Measurements from ENCODE around the gene DCK. TPM values are rescaled to one million over a fixed set of nuclear protein-coding genes. Genes with fewer than 3 reads are reported as not detected.

Gene DCK
- total RNA-seq, 2 experiments from 2014 or later = 90.1 to 146 TPM

DNA sequence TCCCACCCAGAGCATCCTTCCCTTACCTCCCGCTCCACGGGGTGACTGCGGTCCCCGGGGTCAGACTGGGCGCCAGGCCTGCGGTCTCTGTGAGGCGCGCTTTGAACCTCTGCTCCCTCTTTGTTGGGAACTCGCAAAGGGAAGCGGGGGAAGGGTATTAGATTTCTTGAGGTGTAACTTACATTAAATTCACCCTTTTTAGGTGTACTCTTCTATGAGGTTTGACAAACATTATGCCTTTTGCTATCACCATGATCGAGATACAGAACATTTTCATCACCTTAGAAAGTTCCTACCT, 569 bp downstream of the DCK start:
- peak overlapping the region; percentile 91 for H3K4me2 ChIP-seq (ENCODE audit: low read length)
- no peaks in the 10 kb centered on the region for H3K9me2 ChIP-seq (ENCODE audit: insufficient read depth, low read length)
- intact Hi-C loops (cut with micrococcal nuclease; ENCODE audit: unreplicated experiment) = loop anchor here (2.0 to 5.0 kb wide), 2 partner anchors 287 to 315 kb away; no protein-coding TSS in a partner anchor
- ChIA-PET POLR2A (interaction anchor here (0.6 to 6.1 kb wide), 29 partner anchors 10 to 344 kb away, joined by 3 to 108 read pairs (median 5); partner anchors contain the start of genes JCHAIN and MOB1B), CTCF (ENCODE audit: unreplicated experiment) (interaction anchor here (0.6 to 1.5 kb wide), 3 partner anchors 10 to 387 kb away, joined by 3 to 4 read pairs (median 3); no protein-coding TSS in a partner anchor)
- BruUV-seq (replicated peaks) = no TSS peak
- H2AFZ ChIP-seq (ENCODE audit: low read length) = peak overlapping the region; percentile 89; the same call in 1 of the 2 replicates
- H4K20me1 ChIP-seq (ENCODE audit: insufficient read depth, low read length) = peaks cover 15% of the 10 kb centered on the region
- peaks cover 7% of the 10 kb centered on the region; the same call in 1 of the 2 replicates for H3K9me3 ChIP-seq (ENCODE audit: low read length)
- peaks cover 52% of the 10 kb centered on the region for H3K36me3 ChIP-seq (ENCODE audit: insufficient read depth, low read length)
- TF ChIP-seq, protein P1, sequence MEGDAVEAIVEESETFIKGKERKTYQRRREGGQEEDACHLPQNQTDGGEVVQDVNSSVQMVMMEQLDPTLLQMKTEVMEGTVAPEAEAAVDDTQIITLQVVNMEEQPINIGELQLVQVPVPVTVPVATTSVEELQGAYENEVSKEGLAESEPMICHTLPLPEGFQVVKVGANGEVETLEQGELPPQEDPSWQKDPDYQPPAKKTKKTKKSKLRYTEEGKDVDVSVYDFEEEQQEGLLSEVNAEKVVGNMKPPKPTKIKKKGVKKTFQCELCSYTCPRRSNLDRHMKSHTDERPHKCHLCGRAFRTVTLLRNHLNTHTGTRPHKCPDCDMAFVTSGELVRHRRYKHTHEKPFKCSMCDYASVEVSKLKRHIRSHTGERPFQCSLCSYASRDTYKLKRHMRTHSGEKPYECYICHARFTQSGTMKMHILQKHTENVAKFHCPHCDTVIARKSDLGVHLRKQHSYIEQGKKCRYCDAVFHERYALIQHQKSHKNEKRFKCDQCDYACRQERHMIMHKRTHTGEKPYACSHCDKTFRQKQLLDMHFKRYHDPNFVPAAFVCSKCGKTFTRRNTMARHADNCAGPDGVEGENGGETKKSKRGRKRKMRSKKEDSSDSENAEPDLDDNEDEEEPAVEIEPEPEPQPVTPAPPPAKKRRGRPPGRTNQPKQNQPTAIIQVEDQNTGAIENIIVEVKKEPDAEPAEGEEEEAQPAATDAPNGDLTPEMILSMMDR (conservative IDR thresholded peaks at IDR 0.05; ENCODE audit: low read length) = no peak
- no peak for TF ChIP-seq EZH2phosphoT487 (IDR thresholded peaks at IDR 0.05; ENCODE audit: borderline replicate concordance, low read depth, low read length)
- H3K27ac ChIP-seq (ENCODE audit: low read depth, low read length, poor library complexity, severe bottlenecking) = peak overlapping the region; percentile 94
- peaks cover 35% of the 10 kb centered on the region for H3K4me1 ChIP-seq (ENCODE audit: insufficient read depth, low read length, poor library complexity, severe bottlenecking)
- peak overlapping the region; percentile 92 for H3K4me3 ChIP-seq (ENCODE audit: low read depth, low read length, poor library complexity, severe bottlenecking)
- H3K79me2 ChIP-seq (ENCODE audit: insufficient read depth, low read depth, low read length) = peaks cover 71% of the 10 kb centered on the region
- DNase-seq (ENCODE audit: low spot score) = no peak

DNA sequence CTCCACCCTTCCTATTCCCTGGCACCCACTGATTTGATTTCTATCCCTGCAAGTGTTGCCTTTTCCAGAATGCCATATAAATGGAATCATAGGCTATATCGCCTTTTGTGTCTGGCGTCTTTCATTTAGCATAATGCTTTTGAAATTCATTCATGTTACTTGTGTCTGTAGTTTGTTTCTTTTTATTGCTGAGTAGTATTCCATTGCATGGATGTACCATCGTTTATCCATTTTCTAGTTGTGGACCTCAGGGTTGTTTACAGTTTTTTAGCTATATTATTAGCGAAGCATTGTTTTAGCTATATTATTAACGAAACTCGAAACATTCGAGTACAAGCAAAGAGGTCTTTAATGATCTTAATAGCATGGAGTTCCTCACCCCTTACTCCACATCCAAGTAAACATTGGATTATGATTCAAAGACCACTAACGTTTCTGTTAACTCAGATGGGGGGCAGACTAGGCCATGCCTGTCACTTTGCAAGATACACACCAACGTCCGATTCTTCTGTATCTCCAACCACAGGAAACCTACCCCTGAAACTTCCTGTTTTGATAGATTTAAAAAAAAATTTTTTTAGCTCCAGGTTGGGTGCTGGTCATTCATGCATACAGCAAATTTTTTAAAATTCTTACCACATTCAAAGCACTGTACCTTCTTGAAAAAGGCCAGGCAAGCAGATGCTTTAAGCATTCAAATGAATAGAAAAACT, 1.1 kb downstream of the DCK start:
- Histone ChIP-seq H3K79me2 (ENCODE audit: insufficient read depth, low read depth, low read length) (peaks cover 76% of the 10 kb centered on the region), H3K9me2 (ENCODE audit: insufficient read depth, low read length) (no peaks in the 10 kb centered on the region), H3K4me3 (ENCODE audit: low read depth, low read length, poor library complexity, severe bottlenecking) (peak overlapping the region; percentile 92), H3K36me3 (ENCODE audit: insufficient read depth, low read length) (peaks cover 58% of the 10 kb centered on the region), H3K4me2 (ENCODE audit: low read length) (peak overlapping the region; percentile 91), H3K27ac (ENCODE audit: low read depth, low read length, poor library complexity, severe bottlenecking) (peak overlapping the region; percentile 94), H3K9me3 (ENCODE audit: low read length) (peaks cover 8% of the 10 kb centered on the region; the same call in 1 of the 2 replicates), H2AFZ (ENCODE audit: low read length) (no peak overlapping the region), H3K4me1 (ENCODE audit: insufficient read depth, low read length, poor library complexity, severe bottlenecking) (peaks cover 35% of the 10 kb centered on the region), H4K20me1 (ENCODE audit: insufficient read depth, low read length) (peaks cover 15% of the 10 kb centered on the region)
- no peak for TF ChIP-seq EZH2phosphoT487 (IDR thresholded peaks at IDR 0.05; ENCODE audit: borderline replicate concordance, low read depth, low read length)
- TF ChIP-seq, protein P1 (conservative IDR thresholded peaks at IDR 0.05; ENCODE audit: low read length) = peak; percentile 44
- POLR2A ChIA-PET = interaction anchor here (0.6 to 6.1 kb wide), 24 partner anchors 8 to 328 kb away, joined by 3 to 108 read pairs (median 6); partner anchors contain the start of genes JCHAIN, MOB1B and UTP3
- DNase-seq (ENCODE audit: low spot score) = peak; percentile 89
- CTCF ChIA-PET (ENCODE audit: unreplicated experiment) = interaction anchor here (1.0 to 1.5 kb wide), 2 partner anchors 9 to 68 kb away, joined by 3 to 4 read pairs; no protein-coding TSS in a partner anchor
- intact Hi-C loops (cut with micrococcal nuclease; ENCODE audit: unreplicated experiment) = loop anchor here (2.0 to 5.0 kb wide), 4 partner anchors 242 to 332 kb away; no protein-coding TSS in a partner anchor
- TSS peak; percentile 77 for BruUV-seq (replicated peaks)
